CD4-positive, alpha-beta T cell treated with Interleukin-4 for 1 hour (primary cell): ENCODE data around the gene OTOG.
"Not testable (repeated sequence)": the region's sequence is repeated elsewhere in the genome, so short reads cannot be mapped to it uniquely, and the experiment has no call there.

ENCODE experiments used
- DNase-seq, 2 donors: peaks; one replicate each; pipeline ENCODE4 v3.0.0-alpha.2; 2020 to 2022

Gene OTOG

DNA sequence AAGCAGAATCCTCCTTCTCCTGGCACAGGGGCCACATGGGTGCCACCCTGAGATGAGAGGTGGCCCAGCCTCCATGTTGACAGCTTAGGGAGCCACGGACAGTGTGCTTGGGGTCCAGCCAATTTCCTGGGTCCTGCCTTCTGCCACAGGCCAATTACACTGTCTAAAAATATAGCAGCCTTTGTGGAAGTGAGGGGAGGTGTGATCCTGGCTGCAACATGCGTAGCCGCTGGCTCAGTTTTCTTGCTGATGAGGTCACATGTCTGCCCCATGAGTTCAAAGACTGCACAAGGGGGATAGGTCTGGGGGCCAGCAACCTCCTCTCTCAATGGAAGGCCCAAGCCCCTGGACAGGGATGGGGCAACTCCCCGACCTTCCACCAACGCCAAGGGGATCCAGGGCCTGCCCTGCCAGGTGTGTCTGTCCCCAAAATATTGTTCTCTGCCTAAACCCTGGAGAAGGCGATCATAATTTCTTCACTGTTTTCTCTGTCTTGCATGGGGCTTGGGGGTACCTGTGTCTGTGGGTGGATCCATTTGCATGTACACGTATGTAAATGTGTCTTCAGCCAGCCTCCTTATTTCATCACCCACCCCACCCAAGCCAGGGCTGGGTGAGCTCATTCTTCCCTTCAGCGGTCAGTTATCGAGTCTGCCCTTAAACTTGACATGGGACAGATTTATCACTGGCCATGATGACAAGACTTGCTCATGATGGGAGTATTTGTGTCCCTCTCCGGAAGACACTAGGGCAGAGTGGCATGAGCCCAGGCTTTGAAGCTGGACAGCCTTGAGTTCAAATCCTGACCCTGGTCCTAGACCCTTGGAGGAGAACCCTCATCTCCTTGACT, 59.4 kb downstream of the OTOG start:
- no peak for DNase-seq

DNA sequence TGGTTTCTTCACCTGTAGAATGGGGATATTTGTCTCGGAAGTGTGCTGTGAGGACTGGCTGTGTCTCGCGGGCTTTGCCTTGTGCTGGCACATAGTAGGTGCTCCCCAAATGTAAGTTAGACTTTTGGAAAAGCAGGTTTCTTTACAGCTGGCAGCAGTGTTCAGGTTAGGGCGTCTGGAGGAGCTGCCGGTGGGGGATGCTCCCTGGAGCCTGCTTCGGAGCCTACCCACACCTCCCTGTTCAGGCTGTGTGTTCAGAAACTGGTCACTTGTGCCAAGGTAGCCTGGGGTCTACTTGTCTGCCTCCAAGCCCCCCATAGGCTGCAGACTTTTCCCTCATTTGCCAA, 60.0 kb downstream of the OTOG start:
- DNase-seq, result no peak

- DNase-seq, result no peak
Measured at GRCh38 chr11:17607591-17608570, 60.8 kb downstream of the OTOG start.

GRCh38 chr11:17608821-17609220, 61.8 kb downstream of the OTOG start:
- DNase-seq, result no peak

DNA sequence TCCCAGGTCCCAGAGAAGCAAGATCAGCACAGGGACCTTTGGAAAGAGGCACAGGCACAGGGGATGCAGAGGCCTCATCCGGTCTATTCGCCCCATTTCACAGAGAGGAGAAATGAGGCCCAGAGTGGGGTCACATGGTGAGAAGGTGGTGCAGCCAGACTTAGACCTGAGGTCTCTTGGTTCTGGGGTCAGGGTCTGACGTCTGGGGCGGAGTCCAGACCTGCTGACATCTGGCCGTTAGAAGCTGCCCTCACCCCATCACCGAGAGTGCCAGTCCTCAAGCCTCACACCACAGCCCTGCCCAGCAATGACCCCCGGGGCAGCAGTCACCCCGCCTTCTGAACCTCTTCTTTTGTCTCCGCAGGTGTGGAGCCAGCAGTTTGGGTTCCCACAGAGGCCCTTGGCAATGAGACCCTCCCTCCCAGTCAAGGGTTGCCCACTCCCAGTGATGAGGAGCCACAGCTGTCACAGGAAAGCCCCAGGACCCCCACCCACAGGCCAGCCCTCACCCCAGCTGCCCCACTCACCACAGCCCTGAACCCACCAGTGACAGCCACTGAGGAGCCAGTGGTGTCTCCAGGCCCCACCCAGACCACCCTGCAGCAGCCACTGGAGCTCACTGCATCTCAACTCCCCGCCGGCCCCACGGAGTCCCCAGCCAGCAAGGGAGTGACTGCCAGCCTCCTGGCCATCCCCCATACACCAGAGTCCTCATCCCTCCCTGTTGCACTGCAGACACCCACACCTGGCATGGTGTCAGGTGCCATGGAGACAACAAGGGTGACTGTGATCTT, 62.4 kb downstream of the OTOG start:
- DNase-seq, result no peak

- no peak for DNase-seq
Measured at GRCh38 chr11:17610085-17610894, 63.2 kb downstream of the OTOG start.

DNA sequence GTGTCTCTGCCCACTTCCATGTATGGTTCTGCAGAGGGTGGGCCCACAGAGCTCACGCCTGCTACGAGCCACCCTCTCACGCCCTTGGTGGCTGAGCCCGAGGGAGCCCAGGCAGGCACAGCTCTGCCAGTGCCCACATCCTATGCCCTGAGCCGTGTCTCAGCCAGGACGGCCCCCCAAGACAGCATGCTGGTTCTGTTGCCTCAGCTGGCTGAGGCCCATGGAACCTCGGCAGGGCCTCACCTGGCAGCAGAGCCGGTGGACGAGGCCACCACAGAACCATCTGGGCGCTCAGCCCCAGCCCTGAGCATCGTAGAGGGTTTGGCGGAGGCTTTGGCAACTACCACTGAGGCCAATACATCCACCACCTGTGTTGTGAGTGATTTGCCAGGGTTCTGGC, 64.0 kb downstream of the OTOG start:
- DNase-seq, result no peak

- no peak for DNase-seq
Measured at GRCh38 chr11:17611503-17612220, 64.6 kb downstream of the OTOG start.

DNA sequence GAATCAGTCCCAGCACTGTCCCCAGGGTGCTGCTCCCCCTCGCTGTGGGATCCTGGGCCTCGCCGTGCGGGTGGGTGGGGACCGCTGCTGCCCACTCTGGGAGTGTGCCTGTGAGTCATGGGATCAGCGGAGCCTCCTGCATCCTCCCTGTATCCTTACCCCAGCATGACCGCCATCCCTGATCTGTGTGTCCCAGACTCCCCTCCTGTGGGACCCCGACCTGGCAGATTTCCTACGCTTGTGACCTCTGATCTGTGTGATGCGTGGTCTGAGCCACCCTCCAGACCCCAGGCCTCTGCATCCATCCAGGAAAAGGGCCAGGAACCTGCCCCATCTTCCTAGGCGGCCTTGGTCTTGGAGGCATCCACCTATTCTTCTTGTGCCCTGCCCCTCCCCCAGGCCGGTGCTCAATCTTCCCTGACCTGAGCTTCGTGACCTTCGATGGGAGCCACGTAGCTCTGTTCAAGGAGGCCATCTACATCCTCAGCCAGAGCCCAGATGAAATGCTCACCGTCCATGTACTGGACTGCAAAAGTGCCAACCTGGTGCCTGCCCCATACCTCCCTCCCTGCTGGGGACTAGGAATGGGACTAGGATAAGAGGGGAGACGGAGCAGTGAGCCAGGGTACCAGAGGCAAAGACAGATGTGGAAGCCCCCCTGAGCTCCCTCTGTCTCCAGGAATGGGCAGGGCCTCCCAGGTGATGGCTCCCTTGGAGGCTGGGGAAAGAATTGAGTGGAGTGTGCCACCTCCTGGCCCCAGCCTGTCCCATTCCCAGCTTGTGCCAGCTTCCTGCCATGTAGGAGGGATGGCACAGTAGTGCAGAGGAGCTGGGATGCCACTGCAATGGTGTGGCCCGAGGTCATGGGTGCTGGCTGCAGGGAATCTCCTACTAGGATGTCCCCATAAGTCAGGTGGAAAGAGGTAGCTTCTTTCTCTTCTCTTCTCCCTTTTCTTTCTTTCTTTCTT, 65.4 kb downstream of the OTOG start:
- DNase-seq, result no peak

GRCh38 chr11:17613428-17613962, 66.4 kb downstream of the OTOG start:
- no peak for DNase-seq

DNA sequence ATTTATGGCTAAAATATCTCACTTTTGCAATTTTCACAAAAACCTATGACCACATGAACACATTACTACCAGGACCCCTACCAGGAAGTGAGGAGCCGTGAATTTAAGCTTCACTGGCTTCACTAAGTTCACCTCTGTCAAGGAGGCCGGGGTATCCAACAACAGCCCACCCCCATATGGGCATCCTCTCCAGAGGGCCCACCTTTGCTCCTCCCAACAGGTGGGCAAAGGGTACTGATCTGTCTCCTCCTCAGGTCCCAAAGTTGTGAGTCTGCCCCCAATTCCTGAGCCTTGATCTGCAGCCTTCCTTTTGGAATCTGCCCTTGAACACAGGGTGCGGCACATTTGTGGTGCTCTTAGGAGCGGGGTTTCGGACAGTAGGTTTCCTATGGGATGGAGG, 66.9 kb downstream of the OTOG start:
- no peak for DNase-seq

DNA sequence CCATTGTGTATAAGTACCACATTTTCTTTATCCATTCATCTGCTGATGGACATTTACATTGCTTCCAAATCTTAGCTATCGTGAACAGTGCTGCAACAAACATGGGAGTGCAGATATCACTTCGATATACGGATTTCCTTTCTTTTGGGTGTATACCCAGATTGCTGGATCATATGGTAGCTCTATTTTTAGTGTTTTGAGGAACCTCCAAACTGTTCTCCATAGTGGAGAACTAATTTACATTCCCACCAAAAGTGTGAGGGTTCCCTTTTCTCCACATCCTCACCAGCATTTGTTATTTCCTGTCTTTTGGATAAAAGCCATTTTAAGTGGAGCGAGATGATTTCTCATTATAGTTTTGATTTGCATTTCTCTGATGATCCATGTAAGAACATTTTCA, 75.7 kb downstream of the OTOG start:
- not testable (repeated sequence) for DNase-seq

GRCh38 chr11:17629113-17629512, 82.1 kb downstream of the OTOG start:
- DNase-seq, result no peak

GRCh38 chr11:17630936-17631335, 83.9 kb downstream of the OTOG start:
- no peak for DNase-seq

GRCh38 chr11:17631702-17632365, 84.8 kb downstream of the OTOG start:
- DNase-seq, result no peak

- DNase-seq, result no peak
Measured at GRCh38 chr11:17633279-17633986, 86.4 kb downstream of the OTOG start.

- DNase-seq, result no peak
Measured at GRCh38 chr11:17633987-17634775, 87.1 kb downstream of the OTOG start.
